ENCODE data around the gene CLEC18B. TPM values are rescaled to one million over a fixed set of nuclear protein-coding genes. Genes with fewer than 3 reads are reported as not detected.
"Not testable (repeated sequence)": the region's sequence is repeated elsewhere in the genome, so short reads cannot be mapped to it uniquely, and the experiment has no call there.

Gene CLEC18B
- total and polyA plus RNA-seq, 4 donors, result 0.65 to 1.9 (median 0.77) TPM; not detected in 1

- not testable (repeated sequence) for H3K9me3 ChIP-seq (ENCODE audit: control insufficient read depth in 4 of 4, insufficient read depth in 3 of 4, low read length in 3 of 4); H3K4me3 ChIP-seq; H3K27me3 ChIP-seq (ENCODE audit: control insufficient read depth in 3 of 3, insufficient read depth in 3 of 3, low read length in 2 of 3); ATAC-seq (ENCODE audit: insufficient read depth, low FRiP score); H3K36me3 ChIP-seq (ENCODE audit: control insufficient read depth in 4 of 4, insufficient read depth in 4 of 4, low read length in 4 of 4); DNase-seq; H3K27ac ChIP-seq (ENCODE audit: low read depth in 1 of 2, low read length in 1 of 2); H3K9ac ChIP-seq (ENCODE audit: insufficient read depth in 1 of 2, low read length in 2 of 2); H3K4me1 ChIP-seq (ENCODE audit: control insufficient read depth in 5 of 5, insufficient read depth in 5 of 5, low read length in 5 of 5)
- whole genome bisulfite sequencing, 2 donors, result 87 to 88% methylated on average over 9 to 10 of the region's 13 CpGs
Observed at GRCh38 chr16:74391454-74392050, 29.7 kb downstream of the CLEC18B start.

GRCh38 chr16:74382339-74383034, 38.8 kb downstream of the CLEC18B start:
- not testable (repeated sequence) for H3K9me3 ChIP-seq (ENCODE audit: control insufficient read depth in 4 of 4, insufficient read depth in 3 of 4, low read length in 3 of 4); H3K27ac ChIP-seq (ENCODE audit: low read depth in 1 of 2, low read length in 1 of 2); H3K27me3 ChIP-seq (ENCODE audit: control insufficient read depth in 3 of 3, insufficient read depth in 3 of 3, low read length in 2 of 3); H3K9ac ChIP-seq (ENCODE audit: insufficient read depth in 1 of 2, low read length in 2 of 2); H3K4me3 ChIP-seq; ATAC-seq (ENCODE audit: insufficient read depth, low FRiP score); DNase-seq; H3K4me1 ChIP-seq (ENCODE audit: control insufficient read depth in 5 of 5, insufficient read depth in 5 of 5, low read length in 5 of 5); H3K36me3 ChIP-seq (ENCODE audit: control insufficient read depth in 4 of 4, insufficient read depth in 4 of 4, low read length in 4 of 4)
- WGBS, 2 donors, result 58% methylated on average over 3 of the region's 6 CpGs; no CpG with 5 or more reads in 1 of the 2 donors

- H3K27ac ChIP-seq (ENCODE audit: low read depth in 1 of 2, low read length in 1 of 2); H3K9me3 ChIP-seq (ENCODE audit: control insufficient read depth in 4 of 4, insufficient read depth in 3 of 4, low read length in 3 of 4); H3K4me1 ChIP-seq (ENCODE audit: control insufficient read depth in 5 of 5, insufficient read depth in 5 of 5, low read length in 5 of 5); ATAC-seq (ENCODE audit: insufficient read depth, low FRiP score); H3K9ac ChIP-seq (ENCODE audit: insufficient read depth in 1 of 2, low read length in 2 of 2); H3K27me3 ChIP-seq (ENCODE audit: control insufficient read depth in 3 of 3, insufficient read depth in 3 of 3, low read length in 2 of 3); DNase-seq; H3K4me3 ChIP-seq; H3K36me3 ChIP-seq (ENCODE audit: control insufficient read depth in 4 of 4, insufficient read depth in 4 of 4, low read length in 4 of 4): not testable (repeated sequence)
- 96% methylated on average over 9 of the region's 9 CpGs for WGBS, 2 donors
Observed at GRCh38 chr16:74373847-74374184, 47.5 kb downstream of the CLEC18B start.

- H3K27ac ChIP-seq (ENCODE audit: low read depth in 1 of 2, low read length in 1 of 2), result no peak overlapping the region
- H3K27me3 ChIP-seq (ENCODE audit: control insufficient read depth in 3 of 3, insufficient read depth in 3 of 3, low read length in 2 of 3), result no peaks in the 10 kb centered on the region
- H3K9me3 ChIP-seq (ENCODE audit: control insufficient read depth in 4 of 4, insufficient read depth in 3 of 4, low read length in 3 of 4), result no peaks in the 10 kb centered on the region
- DNase-seq (no peak), ATAC-seq (ENCODE audit: insufficient read depth, low FRiP score) (no peak)
- TF ChIP-seq, protein P1, sequence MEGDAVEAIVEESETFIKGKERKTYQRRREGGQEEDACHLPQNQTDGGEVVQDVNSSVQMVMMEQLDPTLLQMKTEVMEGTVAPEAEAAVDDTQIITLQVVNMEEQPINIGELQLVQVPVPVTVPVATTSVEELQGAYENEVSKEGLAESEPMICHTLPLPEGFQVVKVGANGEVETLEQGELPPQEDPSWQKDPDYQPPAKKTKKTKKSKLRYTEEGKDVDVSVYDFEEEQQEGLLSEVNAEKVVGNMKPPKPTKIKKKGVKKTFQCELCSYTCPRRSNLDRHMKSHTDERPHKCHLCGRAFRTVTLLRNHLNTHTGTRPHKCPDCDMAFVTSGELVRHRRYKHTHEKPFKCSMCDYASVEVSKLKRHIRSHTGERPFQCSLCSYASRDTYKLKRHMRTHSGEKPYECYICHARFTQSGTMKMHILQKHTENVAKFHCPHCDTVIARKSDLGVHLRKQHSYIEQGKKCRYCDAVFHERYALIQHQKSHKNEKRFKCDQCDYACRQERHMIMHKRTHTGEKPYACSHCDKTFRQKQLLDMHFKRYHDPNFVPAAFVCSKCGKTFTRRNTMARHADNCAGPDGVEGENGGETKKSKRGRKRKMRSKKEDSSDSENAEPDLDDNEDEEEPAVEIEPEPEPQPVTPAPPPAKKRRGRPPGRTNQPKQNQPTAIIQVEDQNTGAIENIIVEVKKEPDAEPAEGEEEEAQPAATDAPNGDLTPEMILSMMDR (IDR thresholded peaks at IDR 0.05; ENCODE audit: control extremely low read depth, extremely low read depth), result no peak
- peaks cover 0 to 1% (median 0%) of the 10 kb centered on the region in 5 donors for H3K4me1 ChIP-seq (ENCODE audit: control insufficient read depth in 5 of 5, insufficient read depth in 5 of 5, low read length in 5 of 5)
- no peak overlapping the region for H3K4me3 ChIP-seq
- H3K9ac ChIP-seq (ENCODE audit: insufficient read depth in 1 of 2, low read length in 2 of 2), result no peak overlapping the region
- H3K36me3 ChIP-seq (ENCODE audit: control insufficient read depth in 4 of 4, insufficient read depth in 4 of 4, low read length in 4 of 4), result no peaks in the 10 kb centered on the region
- 86 to 89% methylated on average over 10 of the region's 10 CpGs for WGBS, 2 donors
Observed at GRCh38 chr16:74372953-74373846, 48.1 kb downstream of the CLEC18B start.

Data from lung (tissue), 12 donors.